Astrocyte (in vitro differentiated cells and primary cell): Measurements from ENCODE around the gene CSNK1D.

ENCODE experiments used
- EZH2 ChIP-seq: IDR thresholded peaks from 2 replicates; pipeline ENCODE4 v1.6.1; 2012; ENCODE audit warnings: mild to moderate bottlenecking, low read length, inconsistent platforms; ENCODE audit not compliant: insufficient read depth
- TF ChIP-seq, protein P1 (sequence below): IDR thresholded peaks from 2 replicates; pipeline ENCODE4 v1.5.1; 2011; ENCODE audit warnings: low read depth, mild to moderate bottlenecking, inconsistent platforms, low read length, moderate library complexity; ENCODE audit not compliant: insufficient read depth

GRCh38 chr17:82298538-82299421 lies 25.3 kb upstream of the CSNK1D start:
- TF ChIP-seq, protein P1, sequence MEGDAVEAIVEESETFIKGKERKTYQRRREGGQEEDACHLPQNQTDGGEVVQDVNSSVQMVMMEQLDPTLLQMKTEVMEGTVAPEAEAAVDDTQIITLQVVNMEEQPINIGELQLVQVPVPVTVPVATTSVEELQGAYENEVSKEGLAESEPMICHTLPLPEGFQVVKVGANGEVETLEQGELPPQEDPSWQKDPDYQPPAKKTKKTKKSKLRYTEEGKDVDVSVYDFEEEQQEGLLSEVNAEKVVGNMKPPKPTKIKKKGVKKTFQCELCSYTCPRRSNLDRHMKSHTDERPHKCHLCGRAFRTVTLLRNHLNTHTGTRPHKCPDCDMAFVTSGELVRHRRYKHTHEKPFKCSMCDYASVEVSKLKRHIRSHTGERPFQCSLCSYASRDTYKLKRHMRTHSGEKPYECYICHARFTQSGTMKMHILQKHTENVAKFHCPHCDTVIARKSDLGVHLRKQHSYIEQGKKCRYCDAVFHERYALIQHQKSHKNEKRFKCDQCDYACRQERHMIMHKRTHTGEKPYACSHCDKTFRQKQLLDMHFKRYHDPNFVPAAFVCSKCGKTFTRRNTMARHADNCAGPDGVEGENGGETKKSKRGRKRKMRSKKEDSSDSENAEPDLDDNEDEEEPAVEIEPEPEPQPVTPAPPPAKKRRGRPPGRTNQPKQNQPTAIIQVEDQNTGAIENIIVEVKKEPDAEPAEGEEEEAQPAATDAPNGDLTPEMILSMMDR: no peak
- no peak for TF ChIP-seq EZH2
